GM11168 (cell line): Measurements from ENCODE around the gene ZDHHC11.
"Not testable (repeated sequence)": the region's sequence is repeated elsewhere in the genome, so short reads cannot be mapped to it uniquely, and the experiment has no call there.

Experiments used
- in situ Hi-C: fragments of 300-500 bp; cut with MboI; formaldehyde crosslinking; loops from one replicate; pipeline ENCODE4 v1.12.0; 2022; ENCODE audit warnings: low sequenced_read_pairs; ENCODE audit not compliant: unreplicated experiment

ZDHHC11 gene

GRCh38 chr5:880816-881550, 30.2 kb upstream of the ZDHHC11 start:
- in situ Hi-C loops, result no loop called here

- in situ Hi-C loops, result not testable (repeated sequence)
These were observed 27.9 kb upstream of the ZDHHC11 start for GRCh38 chr5:878677-879076.

GRCh38 chr5:878125-878524, 27.3 kb upstream of the ZDHHC11 start:
- in situ Hi-C loops, result no loop called here

DNA sequence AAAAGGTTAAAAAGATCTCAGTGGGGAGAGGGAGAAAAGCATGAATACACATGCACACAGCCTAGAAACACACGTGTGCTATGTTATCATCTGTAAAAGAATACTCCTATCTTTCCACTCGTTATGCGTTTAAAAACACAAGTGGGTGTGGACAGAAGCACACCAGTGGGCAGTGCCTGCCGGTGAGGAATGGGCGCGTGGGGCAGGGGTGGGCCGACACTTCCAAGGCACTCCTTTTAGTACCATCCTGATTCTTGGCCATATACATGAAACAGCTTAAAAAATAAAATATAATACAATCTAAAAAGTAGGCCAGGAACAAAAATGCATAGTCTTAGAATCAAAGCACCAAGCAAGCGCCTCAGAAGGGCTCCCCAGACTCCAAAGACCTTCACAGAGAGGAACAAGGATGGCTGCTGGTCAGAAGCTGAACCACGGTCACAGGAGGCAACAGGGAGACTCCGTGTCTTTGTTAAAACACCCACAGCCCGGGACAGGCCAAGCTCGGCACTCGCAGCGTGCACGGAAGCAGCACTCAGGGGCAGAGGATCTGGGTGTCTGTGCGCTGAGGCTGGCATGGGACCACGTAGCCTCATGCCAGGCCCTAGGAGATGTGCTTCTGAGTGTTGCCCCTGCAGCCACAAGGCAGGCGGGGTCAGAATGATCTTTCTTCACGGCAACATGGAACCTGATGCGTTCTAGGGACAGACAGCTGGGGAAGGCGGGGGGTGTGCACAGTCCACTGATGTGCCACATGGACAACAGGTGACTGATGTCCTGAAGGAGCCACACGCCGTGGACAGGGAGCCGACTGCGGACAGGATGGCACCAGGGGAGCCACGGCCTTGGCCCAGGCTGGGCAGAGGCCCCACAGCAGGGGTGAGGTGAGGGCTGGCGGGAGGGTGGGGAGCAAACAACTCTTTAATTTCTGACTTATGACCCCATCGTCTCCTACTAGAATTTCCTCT, 25.9 kb upstream of the ZDHHC11 start:
- in situ Hi-C loops, result no loop called here

DNA sequence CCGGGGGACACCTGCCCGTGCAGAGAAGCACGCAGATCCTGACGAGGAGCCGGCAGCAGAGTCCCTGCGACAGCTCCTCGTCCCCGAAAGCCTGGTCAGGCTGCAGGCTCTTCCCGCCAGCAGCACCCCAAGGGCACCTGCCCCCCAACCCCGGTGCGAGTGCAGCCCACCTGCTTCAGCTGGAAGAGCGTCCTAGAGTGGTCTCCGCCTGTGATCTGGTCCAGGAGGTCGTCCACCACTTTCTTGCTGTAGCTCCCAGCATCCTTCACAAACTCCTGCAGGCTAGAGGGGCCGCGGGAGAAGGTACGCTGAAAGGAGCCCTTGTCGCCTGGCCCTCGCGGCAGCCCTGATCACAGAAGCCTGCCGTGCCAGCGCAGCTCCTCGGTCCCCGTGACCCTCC, 25.1 kb upstream of the ZDHHC11 start:
- in situ Hi-C loops, result no loop called here

DNA sequence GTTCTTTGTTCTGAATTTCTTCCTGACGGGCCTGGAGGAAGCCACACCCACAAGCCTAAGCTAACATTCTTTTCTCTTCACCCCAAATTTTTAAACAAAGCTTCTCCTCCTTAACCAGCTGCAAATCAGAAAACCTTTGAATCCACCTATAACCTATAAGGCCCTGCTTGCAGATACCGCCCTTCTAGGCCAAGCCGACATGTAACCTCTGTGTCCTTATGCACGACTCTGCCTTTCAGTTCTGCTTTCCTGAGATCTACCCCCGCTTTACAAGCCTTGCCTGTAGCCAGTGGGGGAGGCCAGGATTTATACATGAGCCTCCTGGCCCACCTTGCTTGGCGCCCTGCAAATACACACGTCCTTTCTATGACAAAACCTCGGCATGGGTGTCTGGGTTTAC, 22.5 kb upstream of the ZDHHC11 start:
- in situ Hi-C loops, result no loop called here

- in situ Hi-C loops, result no loop called here
These were observed 21.5 kb upstream of the ZDHHC11 start for GRCh38 chr5:872301-872700.

DNA sequence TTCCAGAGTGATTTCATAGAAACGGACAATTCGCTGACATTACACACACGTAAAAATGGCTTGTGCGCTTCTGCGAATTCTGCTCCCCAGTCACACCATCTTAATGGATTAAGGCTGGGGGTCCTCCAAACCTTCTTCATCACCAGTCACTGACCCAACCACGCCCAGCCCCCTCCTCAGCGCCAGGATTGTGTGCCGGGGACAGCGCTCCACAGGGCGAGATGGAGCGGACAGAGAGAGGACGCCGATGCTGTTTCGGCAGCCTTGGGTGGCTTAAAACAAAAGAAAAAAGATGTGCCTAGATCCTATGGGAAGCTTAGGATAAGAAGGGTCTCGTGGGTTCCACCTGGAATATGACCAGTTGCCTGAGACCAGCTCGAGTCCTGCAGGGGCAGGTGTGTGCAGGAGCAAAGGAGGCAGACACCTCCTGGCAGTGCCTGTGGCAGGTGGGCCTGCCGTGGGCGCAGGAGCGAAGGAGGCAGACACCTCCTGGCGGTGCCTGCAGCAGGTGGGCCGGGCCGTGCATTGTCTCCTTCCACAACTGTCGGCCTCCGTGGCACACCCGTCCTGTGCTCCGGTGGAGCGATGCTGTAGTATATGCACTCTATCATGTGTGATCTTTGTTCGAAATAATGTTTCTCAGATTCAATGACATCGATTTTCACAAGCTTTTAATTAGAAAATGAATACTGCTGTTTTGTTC, 21.0 kb upstream of the ZDHHC11 start:
- in situ Hi-C loops, result no loop called here

- in situ Hi-C loops, result no loop called here
These were observed 20.2 kb upstream of the ZDHHC11 start for GRCh38 chr5:870956-871355.

- in situ Hi-C loops, result no loop called here
These were observed 17.8 kb upstream of the ZDHHC11 start for GRCh38 chr5:868428-869135.

DNA sequence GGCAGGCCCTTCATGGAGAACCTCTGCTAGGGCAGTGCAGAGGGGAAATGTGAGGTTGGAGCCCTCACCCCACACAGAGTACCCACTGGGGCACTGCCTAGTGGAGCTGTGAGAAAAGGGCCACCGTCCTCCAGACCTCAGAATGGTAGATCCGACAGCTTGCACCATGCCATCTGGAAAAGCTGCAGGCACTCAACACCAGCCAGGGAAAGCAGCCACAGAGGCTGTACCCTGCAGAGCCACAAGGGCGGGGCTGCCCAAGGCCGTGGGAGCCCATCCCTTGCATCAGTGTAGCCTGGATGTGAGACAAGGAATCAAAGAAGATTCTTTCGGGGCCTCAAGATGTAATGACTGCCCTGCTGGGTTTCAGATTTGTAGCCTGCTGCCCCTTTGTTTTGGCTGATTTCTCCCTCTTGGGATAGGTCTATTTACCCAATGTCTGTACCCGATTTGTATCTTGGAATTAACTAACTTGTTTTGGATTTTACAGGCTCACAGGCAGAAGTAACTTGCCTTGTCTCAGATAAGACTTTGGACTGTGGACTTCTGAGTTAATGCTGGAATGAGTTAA, 16.6 kb upstream of the ZDHHC11 start:
- in situ Hi-C loops, result no loop called here

- in situ Hi-C loops, result no loop called here
These were observed 15.0 kb upstream of the ZDHHC11 start for GRCh38 chr5:865771-866170.

DNA sequence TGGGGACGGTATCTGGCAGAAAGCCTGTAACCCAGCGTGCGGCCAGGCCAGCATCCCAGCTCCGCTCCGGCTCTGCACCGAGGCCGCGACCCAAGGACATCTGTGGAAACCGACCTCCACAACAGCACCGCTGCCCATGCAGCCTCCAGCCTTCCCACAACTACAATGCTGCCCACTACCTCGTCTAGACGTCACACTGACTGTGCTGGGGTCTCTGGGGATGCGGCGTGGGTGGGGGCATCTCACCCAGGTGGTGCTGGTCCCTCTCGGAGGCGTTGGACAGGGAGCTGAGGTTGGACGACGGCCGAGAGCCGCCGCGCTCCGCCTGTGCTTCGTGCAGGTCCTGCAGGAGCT, 14.4 kb upstream of the ZDHHC11 start:
- in situ Hi-C loops, result no loop called here

DNA sequence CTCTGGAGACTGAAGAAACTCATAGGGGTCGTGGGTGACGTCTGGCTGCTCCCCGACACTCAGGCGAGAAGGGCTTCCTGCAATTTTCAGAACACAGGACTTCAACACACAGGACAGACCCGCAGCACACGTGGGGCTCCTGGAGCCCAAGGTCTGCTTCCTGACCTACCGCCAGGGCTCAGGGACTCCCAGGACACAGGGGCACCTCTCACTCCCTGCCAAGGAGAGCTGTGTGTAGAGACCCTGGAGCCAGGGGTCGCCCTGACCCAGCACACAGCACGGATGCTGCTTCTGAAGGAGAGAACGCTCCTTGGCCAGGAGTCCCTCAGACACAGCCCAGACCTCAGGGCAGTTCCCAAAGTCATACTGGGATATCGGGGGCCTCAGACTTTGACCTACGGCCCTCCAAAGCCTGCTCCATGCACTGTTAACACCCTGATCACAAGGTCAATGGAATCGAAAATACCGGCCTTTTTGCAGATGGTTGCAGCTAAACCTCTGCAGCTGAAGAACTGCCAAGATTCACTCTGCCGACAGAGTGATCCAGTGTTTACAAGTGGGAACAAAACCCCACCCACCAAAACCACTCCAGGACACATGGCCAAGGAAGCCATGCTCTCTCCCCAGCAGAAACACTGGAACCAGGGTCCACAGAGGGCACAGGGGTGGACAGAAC, 13.8 kb upstream of the ZDHHC11 start:
- in situ Hi-C loops, result no loop called here

GRCh38 chr5:863244-863805, 12.5 kb upstream of the ZDHHC11 start:
- in situ Hi-C loops, result no loop called here

- in situ Hi-C loops, result no loop called here
These were observed 11.8 kb upstream of the ZDHHC11 start for GRCh38 chr5:862367-863243.

DNA sequence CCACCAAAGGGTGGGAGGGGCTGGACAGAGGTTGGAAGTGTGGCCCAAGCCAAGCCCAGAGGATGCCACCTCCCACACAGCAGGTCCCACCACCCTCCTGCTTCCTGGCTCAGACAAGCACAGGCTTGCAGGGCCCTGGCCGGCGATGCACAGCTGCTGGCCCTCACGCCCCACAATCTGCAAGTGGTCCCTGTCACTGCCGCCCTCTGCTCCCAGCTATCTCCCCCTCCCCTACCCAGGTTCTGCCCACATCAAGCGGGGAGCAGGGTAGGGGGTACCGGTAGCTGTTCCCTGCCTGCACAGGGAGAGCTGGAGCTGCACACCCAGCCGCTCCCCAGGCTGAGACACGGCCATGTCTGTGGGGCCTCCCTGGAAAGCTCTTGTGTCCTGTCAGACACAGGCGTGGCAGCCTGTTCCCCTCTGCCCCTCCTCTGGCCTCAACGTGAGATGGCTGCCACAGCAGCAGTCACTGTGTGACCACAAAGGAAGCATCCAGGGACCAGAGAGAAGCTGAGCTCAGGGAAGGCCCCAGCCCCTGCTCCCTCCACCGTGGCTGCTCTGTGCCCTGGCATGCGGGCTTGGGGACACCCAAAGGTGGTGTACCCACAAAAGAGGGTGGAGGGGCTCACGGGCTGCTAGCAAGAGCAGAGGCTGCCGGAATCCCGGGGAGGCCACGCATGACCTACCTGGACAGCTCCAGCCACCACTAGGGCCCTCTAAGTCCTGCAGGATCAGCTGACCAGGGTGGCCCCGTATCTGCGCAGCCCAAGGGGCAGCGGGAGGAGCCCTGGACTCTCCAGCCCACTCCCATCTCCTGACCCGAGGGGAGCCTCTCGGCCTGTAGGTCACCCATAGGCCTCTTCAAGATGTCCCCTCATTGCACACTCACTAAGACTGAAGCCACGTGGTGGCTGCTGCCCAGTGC, 10.9 kb upstream of the ZDHHC11 start:
- in situ Hi-C loops, result no loop called here
